Heart right ventricle (tissue), 16 donors: Measurements from ENCODE around the gene NAP1L5. TPM values are rescaled to one million over a fixed set of nuclear protein-coding genes. Genes with fewer than 3 reads are reported as not detected.

ENCODE experiments used
- ATAC-seq, 8 donors: fragments of 200-7000 bp; cut with Tn5 transposase; one replicate each; pipeline ENCODE4 v1.9.1; 2020; ENCODE audit warnings: mild to moderate bottlenecking in 8 of 8, moderate library complexity in 8 of 8, moderate number of reproducible peaks in 1 of 8
- DNase-seq, 2 donors: peaks; one replicate each; pipeline ENCODE4 v3.0.0-alpha.2; 2020
- H3K27ac ChIP-seq, 10 donors: fragments of 200-600 bp; sonication (generic) in 2 of 10; one replicate each; pipeline versions ENCODE4 v1.5.0 to v1.8.0; 2020 to 2022; ENCODE audit warnings: mild to moderate bottlenecking in 3 of 10
- H3K27me3 ChIP-seq, 7 donors: fragments of 200-600 bp; one replicate each; pipeline ENCODE4 v1.8.0; 2021 to 2022; ENCODE audit warnings: mild to moderate bottlenecking in 2 of 7
- H3K36me3 ChIP-seq, 9 donors: fragments of 200-600 bp; sonication (generic) in 1 of 9; one replicate each; pipeline versions ENCODE4 v1.5.0 to v1.8.0; 2020 to 2022; ENCODE audit warnings: mild to moderate bottlenecking in 2 of 9
- H3K4me1 ChIP-seq, 9 donors: fragments of 200-600 bp; sonication (generic) in 1 of 9; one replicate each; pipeline versions ENCODE4 v1.5.0 to v1.8.0; 2020 to 2022; ENCODE audit warnings: mild to moderate bottlenecking in 4 of 9
- H3K4me3 ChIP-seq, 10 donors: fragments of 200-600 bp; sonication (generic) in 2 of 10; one replicate each; pipeline versions ENCODE4 v1.5.0 to v1.8.0; 2020 to 2022; ENCODE audit warnings: mild to moderate bottlenecking in 7 of 10, moderate library complexity in 2 of 10
- H3K9me3 ChIP-seq, 11 donors: fragments of 200-600 bp in 10 of 11; sonication (generic) in 2 of 11; one replicate each; pipeline versions ENCODE4 v1.5.0 to v1.8.0; 2013 to 2022; ENCODE audit warnings: mild to moderate bottlenecking in 2 of 11, control low read depth in 1 of 11, moderate library complexity in 1 of 11
- CTCF ChIP-seq, 9 donors: fragments of 200-600 bp; sonication (generic) in 2 of 9; IDR thresholded peaks; one replicate each; pipeline versions ENCODE4 v1.5.0 to v1.8.0; 2021 to 2022; ENCODE audit warnings: antibody characterized with exemption in 9 of 9, mild to moderate bottlenecking in 5 of 9, moderate library complexity in 1 of 9
- WGBS, 2 donors: extraction: QIAGEN DNeasy Blood & Tissue Kit; methylation state at CpG; one replicate each; pipeline ENCODE4 v1.1.7; 2013; ENCODE audit warnings: inconsistent platforms in 1 of 2; 5-methylcytosine and 5-hydroxymethylcytosine counted together
- intact Hi-C, 10 donors: fragments of 100-400 bp; cut with DNase I; formaldehyde crosslinking; loops; one replicate each; pipeline versions ENCODE4 v1.11.1 to v1.14.2; 2022
- polyA plus RNA-seq, 2 donors: library from polyadenylated mRNA; stranded (reverse); fragments of 200-250 nt; gene quantifications; one replicate each; pipeline ENCODE4 v1.2.3, GENCODE V29; 2013
- total RNA-seq, 10 donors: library from RNA; stranded (reverse); fragmentation: NEBNext Ultra II Directional in 3 of 10; extraction: Animal tissue kit (Norgen Biotek cat#: 25700) in 3 of 10; gene quantifications; one replicate each; pipeline versions ENCODE4 v1.2.1 to v1.2.4, GENCODE V29; 2021 to 2023
- donor health status: Arrhythmogenic right ventricular cardiomyopathy.
- donor health status: ischemic (EF 13 %, LVEDD 7.1; RV severe dilation, severe dysfunction).
- donor health status: healthy with polysubstance abuse.
- donor health status: DM: no; HTN: yes; CAD: no.
- donor health status: DM: no; HTN: no; CAD: no.
- donor health status: ischemic (EF 25% LVEDD 6.9; RV normal size, moderate dysfunction).
- donor health status: ischemic (EF 25% LVEDD 5.7; RV mildly dilated, moderate dysfunction).
- donor health status: healthy.
- donor health status: DM: yes; HTN: yes; CAD: no.
- donor health status: Ischemic cardiomyopathy.
- donor health status: ischemic (EF 35%, LVEDD 5.7; RV mildly dilated, moderate dysfunction).
- donor health status: nonischemic (EF 11% LVEDD 7.7; RV severe dilation, severe dysfunction).
- donor health status: DM: yes; HTN: yes; CAD: no.
- donor health status: PGD.
- donor health status: ischemic (EF 29% LVEDD 5.4; RV normal size, mild dysfunction).
- donor health status: nonischemic (EF 23%, LVEDD 6.1; RV moderate dilation, normal function).

The NAP1L5 gene
- total and polyA plus RNA-seq, 12 donors = 2.6 to 7.9 (median 6.1) TPM

GRCh38 chr4:88745581-88746163 lies 48.0 kb upstream of the NAP1L5 start:
- no peaks in the 10 kb centered on the region for H3K9me3 ChIP-seq
- no peaks in the 10 kb centered on the region for H3K27me3 ChIP-seq
- TF ChIP-seq CTCF (IDR thresholded peaks at IDR 0.05) = no peak
- H3K4me3 ChIP-seq = no peak overlapping the region
- peaks cover 0 to 27% (median 12%) of the 10 kb centered on the region in 9 donors for H3K4me1 ChIP-seq
- WGBS, 2 donors = 71 to 77% methylated on average over 1 of the region's 1 CpG
- H3K27ac ChIP-seq = peak overlapping the region in 5 of 10 donors; percentile 24 to 50 (median 39)
- DNase-seq (no peak), ATAC-seq (peak in 7 of 8 donors; percentile 30 to 54 (median 52))
- intact Hi-C loops = no loop called here
- H3K36me3 ChIP-seq = peaks cover 0 to 99% (median 41%) of the 10 kb centered on the region in 9 donors

GRCh38 chr4:88745175-88745574 lies 47.5 kb upstream of the NAP1L5 start:
- no peaks in the 10 kb centered on the region for H3K9me3 ChIP-seq
- no peaks in the 10 kb centered on the region for H3K27me3 ChIP-seq
- H3K36me3 ChIP-seq = peaks cover 0 to 98% (median 36%) of the 10 kb centered on the region in 9 donors
- ATAC-seq = peak in 5 of 8 donors; percentile 13 to 51 (median 32)
- no peak for TF ChIP-seq CTCF (IDR thresholded peaks at IDR 0.05)
- H3K27ac ChIP-seq = peak overlapping the region in 4 of 10 donors; percentile 25 to 50 (median 39)
- H3K4me3 ChIP-seq = no peak overlapping the region
- peaks cover 0 to 31% (median 12%) of the 10 kb centered on the region in 9 donors for H3K4me1 ChIP-seq
- intact Hi-C loops = no loop called here
- WGBS, 2 donors = 47 to 60% methylated on average over 1 of the region's 1 CpG
- DNase-seq = no peak

GRCh38 chr4:88744609-88745008 lies 47.0 kb upstream of the NAP1L5 start:
- H3K27me3 ChIP-seq = no peaks in the 10 kb centered on the region
- H3K9me3 ChIP-seq = no peaks in the 10 kb centered on the region
- TF ChIP-seq CTCF (IDR thresholded peaks at IDR 0.05) = no peak
- H3K27ac ChIP-seq = no peak overlapping the region
- 79 to 85% methylated on average over 3 of the region's 3 CpGs for WGBS, 2 donors
- intact Hi-C loops = no loop called here
- ATAC-seq (no peak), DNase-seq (no peak)
- H3K4me3 ChIP-seq = no peak overlapping the region
- peaks cover 0 to 34% (median 12%) of the 10 kb centered on the region in 9 donors for H3K4me1 ChIP-seq
- peaks cover 0 to 97% (median 30%) of the 10 kb centered on the region in 9 donors for H3K36me3 ChIP-seq

- no peaks in the 10 kb centered on the region for H3K27me3 ChIP-seq
- intact Hi-C loops = no loop called here
- no peak overlapping the region for H3K27ac ChIP-seq
- no peak overlapping the region for H3K4me3 ChIP-seq
- WGBS, 2 donors = 91 to 94% methylated on average over 3 of the region's 3 CpGs
- peaks cover 0 to 95% (median 24%) of the 10 kb centered on the region in 9 donors for H3K36me3 ChIP-seq
- H3K9me3 ChIP-seq = no peaks in the 10 kb centered on the region
- no peak for DNase-seq
- no peak for TF ChIP-seq CTCF (IDR thresholded peaks at IDR 0.05)
- no peak for ATAC-seq
- H3K4me1 ChIP-seq = peaks cover 0 to 34% (median 12%) of the 10 kb centered on the region in 9 donors
Measured at GRCh38 chr4:88743696-88744095, 46.1 kb upstream of the NAP1L5 start.
